GM12878 (cell line): ENCODE data around the gene SLC12A9. TPM values are rescaled to one million over a fixed set of nuclear protein-coding genes. Genes with fewer than 3 reads are reported as not detected.
A peak's percentile ranks its signal among the peaks of the same experiment; 100 is the strongest.

Experiments used
- ATAC-seq: fragments of 200-7000 bp; cut with Tn5 transposase; 3 replicates; pipeline ENCODE4 v1.9.1; 2020; ENCODE audit warnings: mild to moderate bottlenecking, moderate library complexity
- BruUV-seq: library from RNA; stranded (reverse); fragments of 400-500 nt; replicated peaks from 2 replicates; lab custom pipeline; 2021; lab: Mats Ljungman, UMichigan
- CTCF ChIA-PET: fragments of 300-600 bp; sonication (Branson Sonifier 250); formaldehyde crosslinking; extraction: SDS; loops from one replicate; lab custom pipeline; 2021; ENCODE audit warnings: inconsistent platforms; lab: Yijun Ruan, JAX
- POLR2A ChIA-PET: fragments of 350-600 bp; formaldehyde crosslinking; extraction: SDS; loops from one replicate; lab custom pipeline; 2021; ENCODE audit warnings: inconsistent platforms; lab: Charles Lee
- RAD21 ChIA-PET: fragments of 300-600 bp; sonication (Branson Sonifier 250); formaldehyde crosslinking; loops from one replicate; lab custom pipeline; 2023; ENCODE audit warnings: antibody characterized with exemption; ENCODE audit not compliant: unreplicated experiment; lab: Charles Lee
- SMC1A ChIA-PET: fragments of 300-600 bp; sonication (Branson Sonifier 250); formaldehyde crosslinking; loops from one replicate; lab custom pipeline; 2023; ENCODE audit not compliant: unreplicated experiment, uncharacterized antibody; lab: Charles Lee
- DNase-seq: peaks from one replicate; pipeline ENCODE4 v3.0.0-alpha.2; 2011; ENCODE audit warnings: low read depth, low spot score
- FAIRE-seq: peaks from 3 replicates; lab custom pipeline; 2011; peaks lifted over from hg19 to GRCh38; lab: Jason Lieb, UNC
- H2AFZ ChIP-seq: 2 replicates; pipeline ENCODE4 v1.6.0; 2011; ENCODE audit warnings: low read depth, low read length, control low read depth; ENCODE audit not compliant: control insufficient read depth
- H3K27ac ChIP-seq: 2 replicates; pipeline ENCODE4 v1.5.1; 2011; ENCODE audit warnings: control low read depth; ENCODE audit not compliant: control insufficient read depth, insufficient read depth
- H3K27me3 ChIP-seq, 2 experiments: replicated peaks in 1 of 2; 2 replicates each; pipeline versions ENCODE4 v1.6.0 to v1.6.1; 2011; ENCODE audit warnings: low read length in 1 of 2; ENCODE audit not compliant: control insufficient read depth in 2 of 2, insufficient read depth in 2 of 2
- H3K36me3 ChIP-seq, 2 experiments: 2 replicates each; pipeline ENCODE4 v1.5.1; 2011; ENCODE audit warnings: low read length in 1 of 2; ENCODE audit not compliant: control insufficient read depth in 2 of 2, insufficient read depth in 2 of 2
- H3K4me1 ChIP-seq: 2 replicates; pipeline ENCODE4 v1.6.1; 2011; ENCODE audit warnings: mild to moderate bottlenecking, low read length, moderate library complexity, mixed read lengths; ENCODE audit not compliant: control insufficient read depth, insufficient read depth
- H3K4me2 ChIP-seq: 2 replicates; pipeline ENCODE4 v1.6.0; 2011; ENCODE audit warnings: control low read depth; ENCODE audit not compliant: control insufficient read depth, insufficient read depth
- H3K4me3 ChIP-seq: fragments of 200-600 bp; sonication (generic); 2 replicates; pipeline ENCODE4 v1.5.1; 2016
- H3K79me2 ChIP-seq: 2 replicates; pipeline ENCODE4 v1.6.0; 2011; ENCODE audit warnings: low read length; ENCODE audit not compliant: control insufficient read depth, insufficient read depth
- H3K9ac ChIP-seq: 2 replicates; pipeline ENCODE4 v1.8.0; 2011; ENCODE audit warnings: low read length, control low read depth, mixed read lengths; ENCODE audit not compliant: control insufficient read depth, insufficient read depth
- H3K9me3 ChIP-seq: replicated peaks from 3 replicates; pipeline ENCODE4 v1.5.1; 2011; ENCODE audit warnings: mild to moderate bottlenecking, low read length; ENCODE audit not compliant: control insufficient read depth, insufficient read depth
- H4K20me1 ChIP-seq: 2 replicates; pipeline ENCODE4 v1.6.0; 2011; ENCODE audit not compliant: control insufficient read depth, insufficient read depth
- ATF3 ChIP-seq: IDR thresholded peaks from 2 replicates; pipeline ENCODE4 v1.6.1; 2011; ENCODE audit warnings: low read depth, mild to moderate bottlenecking, low read length, moderate library complexity, borderline replicate concordance; ENCODE audit errors: extremely low read depth
- CREM ChIP-seq: IDR thresholded peaks from 2 replicates; pipeline ENCODE4 v1.6.1; 2014; ENCODE audit warnings: antibody characterized with exemption, low read depth
- NFYA ChIP-seq: IDR thresholded peaks from 2 replicates; pipeline ENCODE4 v1.6.1; 2011; ENCODE audit warnings: low read depth, mild to moderate bottlenecking, low read length, improper control_type of control experiment, borderline replicate concordance
- USF2 ChIP-seq: IDR thresholded peaks from 2 replicates; pipeline ENCODE4 v1.6.1; 2011; ENCODE audit warnings: low read depth, low read length, improper control_type of control experiment, borderline replicate concordance
- ZNF217 ChIP-seq: fragments of 450-650 bp; IDR thresholded peaks from 2 replicates; pipeline ENCODE4 v1.6.1; 2017; ENCODE audit warnings: antibody characterized with exemption, mild to moderate bottlenecking
- WGBS: methylation state at CpG from one replicate; pipeline ENCODE4 v1.1.6; 2016; ENCODE audit warnings: low lambda C conversion rate; ENCODE audit not compliant: insufficient replicate concordance, insufficient coverage; ENCODE audit errors: missing lambda C conversion rate; 5-methylcytosine and 5-hydroxymethylcytosine counted together
- in situ Hi-C: fragments of 300-500 bp; cut with MboI; formaldehyde crosslinking; loops from 9 replicates; pipeline ENCODE4 v1.14.3; 2018; ENCODE audit warnings: mixed read lengths
- intact Hi-C: fragments of 100-400 bp; cut with micrococcal nuclease; formaldehyde crosslinking; loops from one replicate; pipeline ENCODE4 v1.14.2; 2022; ENCODE audit not compliant: unreplicated experiment
- polyA plus RNA-seq, 11 experiments: library from polyadenylated mRNA; depleted of rRNA in 4 of 11; unstranded in 6 of 11; stranded (reverse) in 5 of 11; fragments of >200 nt; fragmentation: Nextera tagmentation in 4 of 11; fragmentation: Illumina TruSeq in 1 of 11; extraction: Ambion mirVana in 4 of 11; extraction: Trizol in 1 of 11; gene quantifications; 1 replicate in 1 of 11; 2 replicates in 10 of 11; pipeline versions ENCODE4 v1.2.1 to v1.2.3, GENCODE V29; 2011 to 2016; ENCODE audit warnings: inconsistent platforms in 2 of 11, missing spikeins in 2 of 11, low read depth in 1 of 11
- total RNA-seq, 4 experiments: library from RNA; depleted of rRNA in 3 of 4; stranded (reverse); fragments of >200 nt in 3 of 4; fragmentation: Illumina TruSeq in 1 of 4; extraction: Trizol in 1 of 4; gene quantifications; 2 replicates each; pipeline versions ENCODE4 v1.2.1 to v1.2.3, GENCODE V29; 2013 to 2021

SLC12A9 gene
- total and polyA plus RNA-seq, 10 of the 15 experiments (the other 5 are each of a cell fraction or from before 2014, with no cell fraction given) = 0.24 to 18.5 (median 9.4) TPM

- Histone ChIP-seq H3K27me3 (no peaks in the 10 kb centered on the region), H3K36me3 (peaks cover 0 to 6% of the 10 kb centered on the region in 2 experiments; a peak in 3 of 4 replicates), H3K9me3 (no peaks in the 10 kb centered on the region), H3K27ac (peak overlapping the region; percentile 92)
- no peak for FAIRE-seq
- 52% methylated on average over 31 of the region's 46 CpGs for WGBS
- POLR2A ChIA-PET = no interaction called here
- TF ChIP-seq CREM (no peak), ATF3 (no peak), USF2 (no peak), NFYA (no peak), ZNF217 (no peak)
- TF ChIP-seq, all 136 proteins: peak for 0
- no peak overlapping the region for H3K4me3 ChIP-seq
- H3K79me2 ChIP-seq = peaks cover 22% of the 10 kb centered on the region
- BruUV-seq = no TSS peak
- DNase-seq = no peak
- no peaks in the 10 kb centered on the region for H4K20me1 ChIP-seq
- no peak for ATAC-seq
- no peak overlapping the region; the same call in 1 of the 2 replicates for H2AFZ ChIP-seq
- peak overlapping the region; percentile 72 for H3K4me2 ChIP-seq
- in situ Hi-C loops = no loop called here
- peak overlapping the region; percentile 95 for H3K9ac ChIP-seq
- ChIA-PET SMC1A (interaction anchor here (1.0 kb wide), 1 partner anchor 9 kb away, joined by 3 read pairs; the partner anchor contains the start of gene SRRT), CTCF (interaction anchor here (1.1 kb wide), 1 partner anchor 14 kb away, joined by 3 read pairs; the partner anchor contains the start of gene SLC12A9), RAD21 (interaction anchor here (0.9 kb wide), 1 partner anchor 24 kb away, joined by 3 read pairs; the partner anchor contains the start of gene UFSP1)
- peaks cover 4% of the 10 kb centered on the region for H3K4me1 ChIP-seq
- intact Hi-C loops = no loop called here
These were observed 13.6 kb downstream of the SLC12A9 start for GRCh38 chr7:100865938-100866728.
